ENCODE results near the gene ZNF18. TPM values are rescaled to one million over a fixed set of nuclear protein-coding genes. Genes with fewer than 3 reads are reported as not detected.

ZNF18 gene
- total RNA-seq, 2 experiments from 2014 or later, result 5.6 to 6.1 TPM

DNA sequence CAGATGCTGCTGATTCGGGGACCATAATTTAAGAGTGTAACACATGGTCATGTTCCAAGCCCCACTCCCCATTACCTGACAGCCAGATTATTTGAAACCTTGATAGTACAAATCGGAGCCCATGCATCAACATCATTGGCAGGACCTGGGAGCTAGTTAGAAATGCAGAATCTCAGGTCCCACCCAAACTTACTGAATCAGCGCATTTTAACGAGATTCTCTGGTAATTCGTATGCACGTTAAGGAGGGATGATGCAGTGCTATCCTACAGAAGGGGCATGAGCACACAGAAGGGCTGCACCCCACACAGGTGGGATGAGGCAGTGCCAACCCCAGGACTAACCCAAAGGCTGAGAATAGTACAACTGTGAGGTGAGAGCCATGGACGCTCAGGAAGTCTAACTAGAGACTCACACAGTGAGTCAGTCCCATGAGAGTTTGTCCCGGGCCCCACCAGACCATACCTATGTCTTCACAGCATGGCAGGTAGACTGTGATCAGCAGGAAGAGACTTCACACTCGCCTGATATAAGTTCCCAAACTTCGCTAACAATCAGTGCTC, 64.9 kb downstream of the ZNF18 start:
- ChIA-PET CTCF (no interaction called here), POLR2A (no interaction called here)

GRCh38 chr17:11928436-11928835, 68.8 kb downstream of the ZNF18 start:
- POLR2A ChIA-PET, result interaction anchor here (0.6 kb wide), 1 partner anchor 1088 kb away, joined by 4 read pairs; no protein-coding TSS in a partner anchor
- CTCF ChIA-PET, result no interaction called here

Other genes with a start within 250 kb of the ZNF18 start
- gene MAP2K4, start 23.4 kb upstream of the ZNF18 start, total RNA-seq, result 10 to 100 TPM; 43.3 to 44.1 TPM

Data from activated CD8-positive, alpha-beta memory T cell treated with anti-CD3 and anti-CD28 coated beads for 36 hours (primary cell).